GM18505 (cell line): ENCODE results near the gene NEK7.

Source experiments
- ATAC-seq: cut with Tn5 transposase; IDR thresholded peaks from one replicate; pipeline ENCODE4 v1.9.1; 2021; ENCODE audit not compliant: unreplicated experiment
- POLR2A ChIP-seq: IDR thresholded peaks from 4 replicates; pipeline ENCODE4 v1.6.1; 2011; ENCODE audit warnings: borderline replicate concordance; ENCODE audit not compliant: insufficient read depth, insufficient read length; ENCODE audit errors: extremely low read depth

NEK7 gene

GRCh38 chr1:198364471-198364870 lies 207.7 kb downstream of the NEK7 start:
- no peak for TF ChIP-seq POLR2A
- no peak for ATAC-seq

GRCh38 chr1:198367296-198367695 lies 210.5 kb downstream of the NEK7 start:
- ATAC-seq: no peak
- no peak for TF ChIP-seq POLR2A

GRCh38 chr1:198370996-198371395 lies 214.2 kb downstream of the NEK7 start:
- ATAC-seq: no peak

More at GRCh38 chr1:198370996-198371395, 214.2 kb downstream of the NEK7 start:
- TF ChIP-seq POLR2A: no peak
